Muscle of leg (tissue), 11 donors: Measurements from ENCODE around the gene EYA3. TPM values are rescaled to one million over a fixed set of nuclear protein-coding genes. Genes with fewer than 3 reads are reported as not detected.

ENCODE experiments used
- DNase-seq: peaks from one replicate; pipeline ENCODE4 v3.0.0; 2013
- H3K27ac ChIP-seq: one replicate; pipeline ENCODE4 v1.5.1; 2013; ENCODE audit warnings: mild to moderate bottlenecking, low read length, control low read depth
- H3K27me3 ChIP-seq: one replicate; pipeline ENCODE4 v1.6.1; 2013; ENCODE audit warnings: low read length; ENCODE audit not compliant: control insufficient read depth, insufficient read depth
- H3K36me3 ChIP-seq: one replicate; pipeline ENCODE4 v1.6.1; 2013; ENCODE audit warnings: low read length; ENCODE audit not compliant: control insufficient read depth, insufficient read depth
- H3K4me1 ChIP-seq: one replicate; pipeline ENCODE4 v1.6.1; 2013; ENCODE audit warnings: low read length; ENCODE audit not compliant: control insufficient read depth, insufficient read depth
- H3K4me3 ChIP-seq: one replicate; pipeline ENCODE4 v1.5.1; 2013; ENCODE audit warnings: low read length, control low read depth
- H3K9me3 ChIP-seq: replicated peaks from 2 replicates; pipeline ENCODE4 v1.6.1; 2013; ENCODE audit warnings: low read depth, low read length; ENCODE audit not compliant: control insufficient read depth
- WGBS: methylation state at CpG from one replicate; pipeline ENCODE4 v1.1.5; 2013; ENCODE audit warnings: missing lambda C conversion rate; ENCODE audit not compliant: insufficient coverage; 5-methylcytosine and 5-hydroxymethylcytosine counted together
- polyA plus RNA-seq, 8 donors: library from polyadenylated mRNA; unstranded; fragments of 120-200 nt; gene quantifications; one replicate each; pipeline versions ENCODE4 v1.2.1 to v1.2.3, GENCODE V29; 2013; ENCODE audit warnings: inconsistent platforms in 1 of 8, low replicate concordance in 1 of 8; ENCODE audit not compliant: insufficient read length in 8 of 8, insufficient read depth in 1 of 8
- total RNA-seq: library from RNA; stranded (reverse); fragments of 120-200 nt; gene quantifications from one replicate; pipeline ENCODE4 v1.2.4, GENCODE V29; 2013

EYA3 gene
- total and polyA plus RNA-seq, 9 donors, result 14.0 to 20.2 (median 16.6) TPM

- Histone ChIP-seq H3K4me1 (peaks cover 6% of the 10 kb centered on the region), H3K27me3 (peaks cover 15% of the 10 kb centered on the region), H3K4me3 (no peak overlapping the region), H3K36me3 (no peaks in the 10 kb centered on the region), H3K9me3 (no peaks in the 10 kb centered on the region), H3K27ac (no peak overlapping the region)
- WGBS, result 64% methylated on average over 1 of the region's 6 CpGs
- DNase-seq, result no peak
Observed at GRCh38 chr1:27931184-27931583, 157.2 kb downstream of the EYA3 start.

GRCh38 chr1:27928216-27928954 lies 160.0 kb downstream of the EYA3 start:
- 75% methylated on average over 3 of the region's 5 CpGs for WGBS
- Histone ChIP-seq H3K27me3 (no peaks in the 10 kb centered on the region), H3K4me3 (no peak overlapping the region), H3K9me3 (no peaks in the 10 kb centered on the region), H3K36me3 (no peaks in the 10 kb centered on the region), H3K4me1 (no peaks in the 10 kb centered on the region), H3K27ac (no peak overlapping the region)
- DNase-seq, result no peak

- Histone ChIP-seq H3K4me1 (no peaks in the 10 kb centered on the region), H3K27ac (no peak overlapping the region), H3K27me3 (peaks cover under 1% of the 10 kb centered on the region), H3K36me3 (no peaks in the 10 kb centered on the region), H3K4me3 (no peak overlapping the region), H3K9me3 (no peaks in the 10 kb centered on the region)
- no peak for DNase-seq
- WGBS, result no CpG with 5 or more reads among the region's 3 CpGs
Observed at GRCh38 chr1:27922272-27922671, 166.1 kb downstream of the EYA3 start.

Other genes starting within 250 kb of the EYA3 start
- 3.1 TPM for gene THEMIS2, start 216.1 kb downstream of the EYA3 start, total RNA-seq
- gene THEMIS2, start 216.1 kb downstream of the EYA3 start, polyA plus RNA-seq, result 1 to 10 TPM; 2.8 to 5.8 (median 3.2) TPM
- gene RPA2, start 174.0 kb downstream of the EYA3 start, total RNA-seq, result 44.4 TPM
- gene RPA2, start 174.0 kb downstream of the EYA3 start, polyA plus RNA-seq, result 10 to 100 TPM; 40.1 to 58.9 (median 44.7) TPM
- gene SMPDL3B, start 153.6 kb downstream of the EYA3 start, total RNA-seq, result 0.09 TPM
- 1 to 10 TPM in 1 of 8 donors, under 1 TPM in 6, not detected in 1; 0.06 to 2.1 (median 0.13) TPM for gene SMPDL3B, start 153.6 kb downstream of the EYA3 start, polyA plus RNA-seq
- gene XKR8, start 128.6 kb downstream of the EYA3 start, total RNA-seq, result 2.3 TPM
- gene XKR8, start 128.6 kb downstream of the EYA3 start, polyA plus RNA-seq, result 1 to 10 TPM; 7.4 to 8.6 (median 8.0) TPM
- 1.6 TPM for gene PTAFR, start 88.1 kb upstream of the EYA3 start, total RNA-seq
- 1 to 10 TPM; 1.7 to 2.4 (median 2.2) TPM for gene PTAFR, start 88.1 kb upstream of the EYA3 start, polyA plus RNA-seq
- gene DNAJC8, start 144.4 kb upstream of the EYA3 start, total RNA-seq, result 74.3 TPM
- 100 to 1,000 TPM in 1 of 8 donors, 10 to 100 TPM in 7; 77.3 to 107 (median 84.0) TPM for gene DNAJC8, start 144.4 kb upstream of the EYA3 start, polyA plus RNA-seq
- gene ATP5IF1, start 147.5 kb upstream of the EYA3 start, total RNA-seq, result 72.7 TPM
- gene ATP5IF1, start 147.5 kb upstream of the EYA3 start, polyA plus RNA-seq, result 100 to 1,000 TPM in 5 of 8 donors, 10 to 100 TPM in 3; 85.7 to 116 (median 102) TPM
- 2.6 TPM for gene SESN2, start 170.9 kb upstream of the EYA3 start, total RNA-seq
- gene SESN2, start 170.9 kb upstream of the EYA3 start, polyA plus RNA-seq, result 1 to 10 TPM; 3.2 to 5.0 (median 3.8) TPM
- 13.0 TPM for gene MED18, start 240.4 kb upstream of the EYA3 start, total RNA-seq
- 10 to 100 TPM; 12.2 to 14.7 (median 13.5) TPM for gene MED18, start 240.4 kb upstream of the EYA3 start, polyA plus RNA-seq